GM23338 (cell line): ENCODE data around the gene RBM34. TPM values are rescaled to one million over a fixed set of nuclear protein-coding genes. Genes with fewer than 3 reads are reported as not detected.

Experiments used
- ATAC-seq: fragments of 200-7000 bp; cut with Tn5 transposase; 3 replicates; pipeline ENCODE4 v1.9.1; 2020
- DNase-seq: peaks from one replicate; pipeline ENCODE4 v3.0.0-alpha.2; 2015; ENCODE audit warnings: low spot score
- H2AFZ ChIP-seq: fragments of 200-600 bp; sonication (generic); 2 replicates; pipeline ENCODE4 v1.8.0; 2016; ENCODE audit warnings: antibody characterized with exemption, mild to moderate bottlenecking, moderate library complexity
- H3F3A ChIP-seq: fragments of 200-600 bp; sonication (generic); replicated peaks from 2 replicates; pipeline ENCODE4 v1.8.0; 2017; ENCODE audit warnings: antibody characterized with exemption, mixed run types, low read depth
- H3K27ac ChIP-seq: fragments of 200-600 bp; sonication (generic); 2 replicates; pipeline ENCODE4 v1.6.1; 2016; ENCODE audit warnings: low read depth
- H3K27me3 ChIP-seq: fragments of 200-600 bp; sonication (generic); 2 replicates; pipeline ENCODE4 v1.8.0; 2016; ENCODE audit warnings: mild to moderate bottlenecking, mixed run types, moderate library complexity; ENCODE audit not compliant: insufficient read depth
- H3K36me3 ChIP-seq: fragments of 200-600 bp; sonication (generic); 2 replicates; pipeline ENCODE4 v1.8.0; 2016; ENCODE audit warnings: mild to moderate bottlenecking; ENCODE audit not compliant: insufficient read depth
- H3K4me1 ChIP-seq: fragments of 200-600 bp; sonication (generic); 2 replicates; pipeline ENCODE4 v1.8.0; 2016; ENCODE audit warnings: mild to moderate bottlenecking, moderate library complexity; ENCODE audit not compliant: insufficient read depth
- H3K4me2 ChIP-seq: fragments of 200-600 bp; sonication (generic); 2 replicates; pipeline ENCODE4 v1.7.1; 2017; ENCODE audit warnings: mixed run types
- H3K4me3 ChIP-seq: fragments of 200-600 bp; sonication (generic); 2 replicates; pipeline ENCODE4 v1.6.1; 2016; ENCODE audit warnings: mixed run types
- H3K79me2 ChIP-seq: fragments of 200-600 bp; sonication (generic); replicated peaks from 2 replicates; pipeline ENCODE4 v1.8.0; 2017; ENCODE audit warnings: mild to moderate bottlenecking; ENCODE audit not compliant: insufficient read depth
- H3K9me2 ChIP-seq: fragments of 200-600 bp; sonication (generic); 2 replicates; pipeline ENCODE4 v1.8.0; 2017; ENCODE audit not compliant: insufficient read depth
- H4K20me1 ChIP-seq: fragments of 200-600 bp; sonication (generic); replicated peaks from 2 replicates; pipeline ENCODE4 v1.8.0; 2017; ENCODE audit warnings: mild to moderate bottlenecking; ENCODE audit not compliant: insufficient read depth
- H3K27ac Mint-ChIP-seq: 2 replicates; pipeline ENCODE4 v1.8.0; 2020; ENCODE audit warnings: inconsistent platforms, mild to moderate bottlenecking, moderate library complexity, mixed read lengths
- H3K27me3 Mint-ChIP-seq: 3 replicates; pipeline ENCODE4 v1.8.0; 2022; ENCODE audit warnings: low read depth, mild to moderate bottlenecking, moderate library complexity, mixed read lengths, inconsistent platforms; ENCODE audit not compliant: insufficient read depth, poor library complexity
- H3K36me3 Mint-ChIP-seq: 3 replicates; pipeline ENCODE4 v1.8.0; 2021; ENCODE audit warnings: low read depth, mild to moderate bottlenecking, inconsistent platforms, moderate library complexity, mixed read lengths
- H3K4me1 Mint-ChIP-seq: 3 replicates; pipeline ENCODE4 v1.8.0; 2020; ENCODE audit warnings: mild to moderate bottlenecking, inconsistent platforms, mixed read lengths
- H3K4me3 Mint-ChIP-seq: 3 replicates; pipeline ENCODE4 v1.8.0; 2021; ENCODE audit warnings: moderate library complexity, mild to moderate bottlenecking, inconsistent platforms, mixed read lengths
- H3K9me3 Mint-ChIP-seq: 3 replicates; pipeline ENCODE4 v1.8.0; 2020; ENCODE audit warnings: moderate library complexity, mild to moderate bottlenecking, inconsistent platforms, mixed read lengths
- CREB1 ChIP-seq: fragments of 250-450 bp; sonication (Bioruptor Pico); IDR thresholded peaks from 2 replicates; pipeline ENCODE4 v1.5.0; 2020; ENCODE audit warnings: low read depth, mild to moderate bottlenecking, moderate library complexity
- EZH2 ChIP-seq: fragments of 200-600 bp; sonication (generic); IDR thresholded peaks from one replicate; pipeline ENCODE4 v1.8.0; 2017; ENCODE audit warnings: antibody characterized with exemption, mild to moderate bottlenecking, low read depth; ENCODE audit not compliant: unreplicated experiment
- EZH2phosphoT487 ChIP-seq: fragments of 200-600 bp; sonication (generic); IDR thresholded peaks from one replicate; pipeline ENCODE4 v1.8.1; 2018; ENCODE audit warnings: antibody characterized with exemption; ENCODE audit not compliant: unreplicated experiment
- JUNB ChIP-seq: IDR thresholded peaks from one replicate; pipeline ENCODE4 v1.6.1; 2016; ENCODE audit warnings: antibody characterized with exemption; ENCODE audit not compliant: unreplicated experiment
- NANOG ChIP-seq: IDR thresholded peaks from 2 replicates; pipeline ENCODE4 v1.6.1; 2016; ENCODE audit warnings: antibody characterized with exemption, borderline replicate concordance
- POLR2AphosphoS5 ChIP-seq: IDR thresholded peaks from 2 replicates; pipeline ENCODE4 v1.6.1; 2016; ENCODE audit warnings: antibody characterized with exemption, low read depth
- STAT1 ChIP-seq: IDR thresholded peaks from one replicate; pipeline ENCODE4 v1.6.1; 2016; ENCODE audit warnings: antibody characterized with exemption; ENCODE audit not compliant: unreplicated experiment
- ZNF114 ChIP-seq: fragments of 250-450 bp; sonication (Bioruptor Pico); IDR thresholded peaks from 2 replicates; pipeline ENCODE4 v1.5.0; 2020; ENCODE audit warnings: mild to moderate bottlenecking, moderate library complexity
- ZNF331 ChIP-seq: fragments of 250-450 bp; sonication (Bioruptor Pico); IDR thresholded peaks from 2 replicates; pipeline ENCODE4 v1.5.0; 2020; ENCODE audit warnings: low read depth, mild to moderate bottlenecking, moderate library complexity
- polyA plus RNA-seq: library from polyadenylated mRNA; unstranded; fragments of >200 nt; fragmentation: Nextera tagmentation; extraction: Ambion mirVana; gene quantifications from 2 replicates; pipeline ENCODE4 v1.2.1, GENCODE V29; 2016
- total RNA-seq: library from RNA; depleted of rRNA; stranded (reverse); fragments of >200 nt; shearing (Covaris generic); gene quantifications from 2 replicates; pipeline ENCODE4 v1.2.3, GENCODE V29; 2014
- TF ChIP-seq, protein P1 (sequence below): IDR thresholded peaks from 2 replicates; pipeline ENCODE4 v1.6.1; 2016; ENCODE audit warnings: antibody characterized with exemption
- TF ChIP-seq, protein P2 (sequence below), 2 experiments: fragments of 200-600 bp in 1 of 2; sonication (generic) in 1 of 2; conservative IDR thresholded peaks; 2 replicates each; pipeline versions ENCODE4 v1.5.1 to v1.6.1; 2016 to 2017; ENCODE audit warnings: antibody characterized with exemption in 2 of 2, low read depth in 2 of 2, mild to moderate bottlenecking in 2 of 2, moderate library complexity in 1 of 2
- TF ChIP-seq, protein P3 (sequence below): fragments of 250-450 bp; sonication (Bioruptor Pico); IDR thresholded peaks from 2 replicates; pipeline ENCODE4 v1.5.0; 2020; ENCODE audit warnings: mild to moderate bottlenecking, moderate library complexity

Gene RBM34
- total and polyA plus RNA-seq, 2 experiments from 2014 or later, result 51.8 to 177 TPM

DNA sequence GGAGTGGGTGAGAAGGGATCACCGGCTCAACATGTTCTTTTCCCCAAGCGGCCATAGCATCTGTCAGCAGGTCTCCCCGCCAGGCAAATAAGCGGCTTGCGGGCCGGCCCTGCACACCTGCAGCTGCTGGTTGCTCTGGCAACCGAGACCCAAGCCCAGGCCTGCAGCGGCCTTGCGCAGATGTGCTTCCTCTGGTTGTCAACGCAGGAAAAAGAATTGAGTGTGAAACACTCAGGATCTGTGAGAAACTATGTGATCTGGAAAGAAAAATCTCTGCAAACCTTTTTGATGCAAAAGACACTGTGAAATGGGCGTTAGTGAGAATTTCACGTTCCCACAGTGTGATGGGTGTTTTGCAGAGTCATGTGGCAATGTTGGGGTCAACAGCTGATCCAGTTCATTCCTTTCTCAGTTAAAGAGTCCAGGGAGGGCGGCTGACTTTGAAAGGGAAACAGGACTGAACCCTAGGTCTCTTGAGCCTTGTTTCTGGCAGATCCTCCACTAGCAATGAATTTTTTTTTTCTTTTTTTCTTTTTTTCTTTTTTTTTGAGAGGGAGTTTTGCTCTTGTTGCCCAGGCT is 60.8 kb downstream of the RBM34 start (continued):
- TF ChIP-seq, protein P1, sequence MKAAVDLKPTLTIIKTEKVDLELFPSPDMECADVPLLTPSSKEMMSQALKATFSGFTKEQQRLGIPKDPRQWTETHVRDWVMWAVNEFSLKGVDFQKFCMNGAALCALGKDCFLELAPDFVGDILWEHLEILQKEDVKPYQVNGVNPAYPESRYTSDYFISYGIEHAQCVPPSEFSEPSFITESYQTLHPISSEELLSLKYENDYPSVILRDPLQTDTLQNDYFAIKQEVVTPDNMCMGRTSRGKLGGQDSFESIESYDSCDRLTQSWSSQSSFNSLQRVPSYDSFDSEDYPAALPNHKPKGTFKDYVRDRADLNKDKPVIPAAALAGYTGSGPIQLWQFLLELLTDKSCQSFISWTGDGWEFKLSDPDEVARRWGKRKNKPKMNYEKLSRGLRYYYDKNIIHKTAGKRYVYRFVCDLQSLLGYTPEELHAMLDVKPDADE, result no peak
- TF ChIP-seq ZNF114, result no peak
- no peak for TF ChIP-seq EZH2phosphoT487
- TF ChIP-seq NANOG, result no peak
- no peak for TF ChIP-seq STAT1
- no peak for TF ChIP-seq CREB1 (CRISPR knock-in tag)
- TF ChIP-seq, protein P2, sequence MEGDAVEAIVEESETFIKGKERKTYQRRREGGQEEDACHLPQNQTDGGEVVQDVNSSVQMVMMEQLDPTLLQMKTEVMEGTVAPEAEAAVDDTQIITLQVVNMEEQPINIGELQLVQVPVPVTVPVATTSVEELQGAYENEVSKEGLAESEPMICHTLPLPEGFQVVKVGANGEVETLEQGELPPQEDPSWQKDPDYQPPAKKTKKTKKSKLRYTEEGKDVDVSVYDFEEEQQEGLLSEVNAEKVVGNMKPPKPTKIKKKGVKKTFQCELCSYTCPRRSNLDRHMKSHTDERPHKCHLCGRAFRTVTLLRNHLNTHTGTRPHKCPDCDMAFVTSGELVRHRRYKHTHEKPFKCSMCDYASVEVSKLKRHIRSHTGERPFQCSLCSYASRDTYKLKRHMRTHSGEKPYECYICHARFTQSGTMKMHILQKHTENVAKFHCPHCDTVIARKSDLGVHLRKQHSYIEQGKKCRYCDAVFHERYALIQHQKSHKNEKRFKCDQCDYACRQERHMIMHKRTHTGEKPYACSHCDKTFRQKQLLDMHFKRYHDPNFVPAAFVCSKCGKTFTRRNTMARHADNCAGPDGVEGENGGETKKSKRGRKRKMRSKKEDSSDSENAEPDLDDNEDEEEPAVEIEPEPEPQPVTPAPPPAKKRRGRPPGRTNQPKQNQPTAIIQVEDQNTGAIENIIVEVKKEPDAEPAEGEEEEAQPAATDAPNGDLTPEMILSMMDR (conservative IDR thresholded peaks at IDR 0.05; ENCODE audit: low read depth in 2 of 2), result no peak

DNA sequence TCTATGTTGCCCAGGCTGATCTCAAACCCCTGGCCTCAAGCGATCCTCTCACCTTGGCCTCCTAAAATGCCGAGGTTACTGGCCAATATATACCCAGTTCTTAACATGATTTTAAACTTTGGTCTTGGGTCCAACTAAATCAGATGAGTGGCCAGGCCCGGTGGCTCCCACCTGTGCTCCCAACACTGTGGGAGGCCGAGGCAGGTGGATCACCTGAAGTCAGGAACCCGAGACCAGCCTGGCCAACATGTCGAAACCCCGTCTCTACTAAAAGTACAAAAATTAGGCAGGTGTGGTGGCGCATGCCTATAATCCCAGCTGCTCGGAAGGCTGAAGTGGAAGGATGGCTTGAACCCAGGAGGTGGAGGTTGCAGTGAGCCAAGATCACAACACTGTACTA is 62.1 kb downstream of the RBM34 start:
- no peak overlapping the region for H3K4me2 ChIP-seq
- TF ChIP-seq EZH2phosphoT487, result no peak
- TF ChIP-seq ZNF114, result no peak
- no peak for TF ChIP-seq ZNF331
- no peak for TF ChIP-seq CREB1 (CRISPR knock-in tag)
- TF ChIP-seq, protein P3, sequence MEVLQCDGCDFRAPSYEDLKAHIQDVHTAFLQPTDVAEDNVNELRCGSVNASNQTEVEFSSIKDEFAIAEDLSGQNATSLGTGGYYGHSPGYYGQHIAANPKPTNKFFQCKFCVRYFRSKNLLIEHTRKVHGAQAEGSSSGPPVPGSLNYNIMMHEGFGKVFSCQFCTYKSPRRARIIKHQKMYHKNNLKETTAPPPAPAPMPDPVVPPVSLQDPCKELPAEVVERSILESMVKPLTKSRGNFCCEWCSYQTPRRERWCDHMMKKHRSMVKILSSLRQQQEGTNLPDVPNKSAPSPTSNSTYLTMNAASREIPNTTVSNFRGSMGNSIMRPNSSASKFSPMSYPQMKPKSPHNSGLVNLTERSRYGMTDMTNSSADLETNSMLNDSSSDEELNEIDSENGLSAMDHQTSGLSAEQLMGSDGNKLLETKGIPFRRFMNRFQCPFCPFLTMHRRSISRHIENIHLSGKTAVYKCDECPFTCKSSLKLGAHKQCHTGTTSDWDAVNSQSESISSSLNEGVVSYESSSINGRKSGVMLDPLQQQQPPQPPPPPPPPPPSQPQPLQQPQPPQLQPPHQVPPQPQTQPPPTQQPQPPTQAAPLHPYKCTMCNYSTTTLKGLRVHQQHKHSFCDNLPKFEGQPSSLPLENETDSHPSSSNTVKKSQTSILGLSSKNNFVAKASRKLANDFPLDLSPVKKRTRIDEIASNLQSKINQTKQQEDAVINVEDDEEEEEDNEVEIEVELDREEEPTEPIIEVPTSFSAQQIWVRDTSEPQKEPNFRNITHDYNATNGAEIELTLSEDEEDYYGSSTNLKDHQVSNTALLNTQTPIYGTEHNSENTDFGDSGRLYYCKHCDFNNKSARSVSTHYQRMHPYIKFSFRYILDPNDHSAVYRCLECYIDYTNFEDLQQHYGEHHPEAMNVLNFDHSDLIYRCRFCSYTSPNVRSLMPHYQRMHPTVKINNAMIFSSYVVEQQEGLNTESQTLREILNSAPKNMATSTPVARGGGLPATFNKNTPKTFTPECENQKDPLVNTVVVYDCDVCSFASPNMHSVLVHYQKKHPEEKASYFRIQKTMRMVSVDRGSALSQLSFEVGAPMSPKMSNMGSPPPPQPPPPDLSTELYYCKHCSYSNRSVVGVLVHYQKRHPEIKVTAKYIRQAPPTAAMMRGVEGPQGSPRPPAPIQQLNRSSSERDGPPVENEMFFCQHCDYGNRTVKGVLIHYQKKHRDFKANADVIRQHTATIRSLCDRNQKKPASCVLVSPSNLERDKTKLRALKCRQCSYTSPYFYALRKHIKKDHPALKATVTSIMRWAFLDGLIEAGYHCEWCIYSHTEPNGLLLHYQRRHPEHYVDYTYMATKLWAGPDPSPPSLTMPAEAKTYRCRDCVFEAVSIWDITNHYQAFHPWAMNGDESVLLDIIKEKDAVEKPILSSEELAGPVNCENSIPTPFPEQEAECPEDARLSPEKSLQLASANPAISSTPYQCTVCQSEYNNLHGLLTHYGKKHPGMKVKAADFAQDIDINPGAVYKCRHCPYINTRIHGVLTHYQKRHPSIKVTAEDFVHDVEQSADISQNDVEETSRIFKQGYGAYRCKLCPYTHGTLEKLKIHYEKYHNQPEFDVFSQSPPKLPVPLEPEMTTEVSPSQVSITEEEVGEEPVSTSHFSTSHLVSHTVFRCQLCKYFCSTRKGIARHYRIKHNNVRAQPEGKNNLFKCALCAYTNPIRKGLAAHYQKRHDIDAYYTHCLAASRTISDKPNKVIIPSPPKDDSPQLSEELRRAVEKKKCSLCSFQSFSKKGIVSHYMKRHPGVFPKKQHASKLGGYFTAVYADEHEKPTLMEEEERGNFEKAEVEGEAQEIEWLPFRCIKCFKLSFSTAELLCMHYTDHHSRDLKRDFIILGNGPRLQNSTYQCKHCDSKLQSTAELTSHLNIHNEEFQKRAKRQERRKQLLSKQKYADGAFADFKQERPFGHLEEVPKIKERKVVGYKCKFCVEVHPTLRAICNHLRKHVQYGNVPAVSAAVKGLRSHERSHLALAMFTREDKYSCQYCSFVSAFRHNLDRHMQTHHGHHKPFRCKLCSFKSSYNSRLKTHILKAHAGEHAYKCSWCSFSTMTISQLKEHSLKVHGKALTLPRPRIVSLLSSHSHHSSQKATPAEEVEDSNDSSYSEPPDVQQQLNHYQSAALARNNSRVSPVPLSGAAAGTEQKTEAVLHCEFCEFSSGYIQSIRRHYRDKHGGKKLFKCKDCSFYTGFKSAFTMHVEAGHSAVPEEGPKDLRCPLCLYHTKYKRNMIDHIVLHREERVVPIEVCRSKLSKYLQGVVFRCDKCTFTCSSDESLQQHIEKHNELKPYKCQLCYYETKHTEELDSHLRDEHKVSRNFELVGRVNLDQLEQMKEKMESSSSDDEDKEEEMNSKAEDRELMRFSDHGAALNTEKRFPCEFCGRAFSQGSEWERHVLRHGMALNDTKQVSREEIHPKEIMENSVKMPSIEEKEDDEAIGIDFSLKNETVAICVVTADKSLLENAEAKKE, result no peak
- TF ChIP-seq JUNB, result no peak
- TF ChIP-seq POLR2AphosphoS5, result no peak
- no peak for TF ChIP-seq STAT1
- no peak for TF ChIP-seq EZH2

More for the DNA sequence above, 62.1 kb downstream of the RBM34 start:
- Histone ChIP-seq H3K27me3 (no peaks in the 10 kb centered on the region), H3K9me2 (no peaks in the 10 kb centered on the region), H2AFZ (no peak overlapping the region), H3K27ac (no peak overlapping the region), H3K4me1 (peaks cover 6% of the 10 kb centered on the region; the same call in 1 of the 2 replicates), H3K4me3 (no peak overlapping the region), H3K79me2 (no peaks in the 10 kb centered on the region), H3F3A (no peaks in the 10 kb centered on the region), H3K36me3 (no peaks in the 10 kb centered on the region), H4K20me1 (no peaks in the 10 kb centered on the region)
- H3K9me3 Mint-ChIP-seq, result no peaks in the 10 kb centered on the region
- no peak overlapping the region for H3K27ac Mint-ChIP-seq
- no peak for DNase-seq
- H3K4me3 Mint-ChIP-seq, result no peak overlapping the region
- H3K4me1 Mint-ChIP-seq, result peaks cover 6% of the 10 kb centered on the region
- no peaks in the 10 kb centered on the region for H3K36me3 Mint-ChIP-seq
- peaks cover 6% of the 10 kb centered on the region for H3K27me3 Mint-ChIP-seq
- no peak for ATAC-seq
